Stromal cell of bone marrow (primary cell): Measurements from ENCODE around the gene SENP7.
A peak's percentile ranks its signal among the peaks of the same experiment; 100 is the strongest.
"Not testable (repeated sequence)": the region's sequence is repeated elsewhere in the genome, so short reads cannot be mapped to it uniquely, and the experiment has no call there.

Experiments used
- DNase-seq: peaks from one replicate; pipeline ENCODE4 v3.0.0-alpha.2; 2012; ENCODE audit warnings: low read depth

Gene SENP7

DNA sequence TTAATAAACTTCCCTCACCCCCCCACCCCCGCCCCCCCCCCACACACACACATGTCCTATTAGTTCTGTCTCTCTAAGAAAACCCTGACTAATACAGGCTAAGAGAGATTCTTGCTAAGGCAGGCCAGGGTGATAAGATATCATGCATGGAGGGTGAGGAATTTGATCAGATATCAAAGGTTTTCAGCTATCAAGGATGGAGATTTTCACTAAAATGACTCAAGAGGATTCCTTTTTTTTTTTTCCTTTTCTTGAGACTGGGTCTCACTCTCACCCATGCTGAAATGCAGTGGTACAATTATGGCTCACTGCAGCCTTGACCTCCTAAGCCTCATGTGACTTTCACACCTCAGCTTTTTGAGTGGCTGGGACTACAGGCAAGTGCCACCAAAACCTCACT lies 14.9 kb upstream of the SENP7 start:
- no peak for DNase-seq

DNA sequence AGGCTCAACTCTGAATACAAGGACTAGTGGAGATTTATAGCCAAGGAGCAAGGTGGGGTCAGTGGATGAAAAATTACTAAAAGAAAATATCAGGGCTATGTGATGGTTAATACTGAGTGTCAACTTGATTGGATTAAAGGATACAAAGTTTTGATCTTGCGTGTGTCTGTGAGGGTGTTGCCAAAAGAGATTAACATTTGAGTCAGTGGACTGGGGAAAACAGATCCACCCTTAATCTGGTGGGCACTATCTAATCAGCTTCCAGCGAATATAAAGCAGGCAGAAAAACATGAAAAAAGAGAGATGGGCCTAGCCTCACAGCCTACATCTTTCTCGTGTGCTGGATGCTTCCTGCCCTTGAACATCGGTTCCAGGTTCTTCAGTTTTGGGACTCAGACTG lies 14.4 kb upstream of the SENP7 start:
- DNase-seq, result no peak

DNA sequence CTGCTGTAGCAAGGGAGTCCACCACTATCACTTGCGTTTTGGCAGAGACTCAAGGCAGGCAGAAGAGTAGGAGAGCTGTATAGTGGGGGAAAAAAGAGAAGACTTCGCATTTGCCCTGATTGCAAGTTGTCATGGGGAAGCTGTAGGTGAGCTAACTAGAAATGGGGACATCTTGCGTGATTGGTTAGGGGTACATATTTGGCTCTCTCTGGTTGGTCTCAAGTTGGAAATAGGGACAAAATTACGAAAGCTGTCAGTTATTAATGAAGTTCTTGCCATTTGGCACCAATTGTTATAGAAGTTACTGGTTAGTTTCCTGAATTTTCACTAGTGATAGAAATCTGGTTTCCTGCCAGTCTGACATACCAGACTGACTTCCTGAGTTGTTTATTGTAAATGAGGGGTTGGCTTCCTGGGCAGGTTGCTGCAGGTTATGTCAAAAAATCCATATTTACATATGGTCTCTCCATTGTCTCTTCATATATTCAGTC lies 8.2 kb upstream of the SENP7 start:
- no peak for DNase-seq

DNA sequence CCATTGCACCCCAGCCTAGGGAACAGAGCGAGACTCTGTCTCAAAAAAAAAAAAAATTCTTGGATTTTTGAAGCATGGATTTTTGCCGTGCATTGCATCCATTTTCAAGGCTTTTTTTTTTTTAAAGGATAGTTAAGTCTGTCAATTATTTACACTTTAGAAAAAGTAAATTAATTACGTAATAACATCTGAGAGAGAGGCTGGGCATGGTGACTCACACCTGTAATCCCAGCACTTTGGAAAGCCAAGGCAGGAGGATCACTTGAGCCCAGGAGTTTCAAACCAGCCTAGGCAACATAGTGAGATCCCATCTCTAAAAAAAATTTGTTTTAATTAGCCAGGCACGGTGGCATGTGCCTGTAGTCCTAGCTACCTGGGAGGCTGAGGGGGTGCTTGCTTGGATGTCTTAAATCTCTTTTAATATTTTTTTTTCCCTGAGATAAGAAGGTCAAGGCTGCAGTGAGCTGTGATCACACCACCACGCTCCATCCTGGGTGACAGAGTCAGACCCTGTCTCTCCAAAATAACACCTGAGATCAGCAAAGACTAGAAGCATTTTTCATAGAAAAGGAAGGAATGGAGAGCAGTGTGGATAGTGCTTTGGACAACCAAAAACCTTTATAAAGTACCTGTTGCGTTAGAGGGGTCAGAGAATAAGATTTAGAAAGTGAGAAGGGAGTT lies 6.8 kb upstream of the SENP7 start:
- no peak for DNase-seq

DNA sequence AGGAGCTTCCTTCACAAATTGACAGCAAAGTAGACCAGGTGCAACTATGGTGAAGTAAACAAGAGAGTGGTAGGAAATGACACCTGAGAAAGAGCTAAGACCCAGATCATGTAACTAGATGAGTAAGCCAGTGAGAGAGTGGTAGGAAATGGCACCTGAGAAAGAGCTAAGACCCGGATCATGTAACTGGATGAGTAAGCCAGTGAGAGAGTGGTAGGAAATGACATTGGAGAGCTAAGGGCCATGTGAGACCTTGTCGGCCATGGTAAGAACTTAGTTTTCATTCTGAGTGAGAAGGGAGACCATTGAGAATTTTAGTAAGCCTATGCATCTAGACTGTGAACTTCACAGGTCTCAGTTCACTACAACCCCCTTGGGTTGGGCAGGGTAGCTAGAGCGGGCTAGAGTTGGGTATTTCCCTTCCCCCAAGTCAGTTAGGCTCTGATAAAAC lies 5.4 kb upstream of the SENP7 start:
- DNase-seq, result no peak

DNA sequence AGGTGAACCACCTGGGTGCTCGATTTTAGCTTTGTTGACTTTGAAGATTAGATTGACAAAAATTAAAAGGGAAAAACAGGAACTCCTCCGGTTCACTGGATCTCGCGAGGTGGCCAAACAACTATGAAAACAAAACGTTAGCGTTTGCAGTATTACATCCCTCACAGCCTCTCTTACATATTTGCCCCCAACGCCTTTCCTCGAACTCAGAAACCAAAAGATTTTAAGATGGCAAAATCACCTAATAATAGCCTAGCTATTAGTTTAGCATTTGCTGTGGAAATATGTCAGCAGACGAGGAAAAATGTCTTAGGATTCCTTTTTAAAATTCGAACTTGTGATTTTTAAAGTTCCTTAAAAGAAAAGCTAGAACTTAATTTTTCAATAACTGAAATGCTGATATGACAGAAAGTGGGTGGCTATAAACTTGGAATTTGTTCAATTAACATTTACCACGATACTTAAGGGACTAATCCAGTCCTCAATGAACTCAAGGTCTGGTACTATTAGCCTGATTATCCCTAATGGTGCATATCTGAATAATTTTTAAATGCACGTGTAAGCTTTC lies 491 bp upstream of the SENP7 start:
- no peak for DNase-seq

DNA sequence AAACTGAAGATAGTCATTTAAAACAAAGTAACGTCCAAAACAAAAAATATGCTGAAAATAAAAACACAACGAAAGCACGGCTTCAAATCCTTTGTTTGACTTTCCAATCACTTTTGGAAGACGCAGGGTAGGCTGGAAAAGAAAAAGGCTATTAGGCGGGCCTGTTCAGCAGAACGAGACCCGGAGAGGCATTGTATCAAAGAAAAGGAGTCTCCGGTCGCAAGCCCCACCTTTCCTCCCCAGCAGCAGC lies 691 bp downstream of the SENP7 start:
- no peak for DNase-seq

DNA sequence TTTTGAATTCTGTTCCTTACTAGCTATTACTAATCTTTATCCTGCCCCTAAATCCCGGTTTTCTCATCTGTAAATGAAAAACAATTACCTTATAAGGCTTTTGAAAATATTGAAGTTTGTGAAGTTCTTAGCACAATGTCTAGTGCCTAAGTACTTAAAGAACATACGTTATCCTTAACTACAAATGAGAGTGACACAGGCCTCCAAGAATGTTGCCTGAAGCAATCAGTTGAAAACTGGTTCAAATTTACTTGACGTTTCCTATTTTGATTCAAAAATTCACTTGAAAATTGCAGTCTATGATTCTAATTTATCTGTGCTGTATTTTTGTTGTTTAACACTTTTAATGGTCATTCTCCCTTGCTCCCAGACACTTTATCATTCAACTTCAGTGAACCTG lies 3.2 kb downstream of the SENP7 start:
- DNase-seq, result no peak

DNA sequence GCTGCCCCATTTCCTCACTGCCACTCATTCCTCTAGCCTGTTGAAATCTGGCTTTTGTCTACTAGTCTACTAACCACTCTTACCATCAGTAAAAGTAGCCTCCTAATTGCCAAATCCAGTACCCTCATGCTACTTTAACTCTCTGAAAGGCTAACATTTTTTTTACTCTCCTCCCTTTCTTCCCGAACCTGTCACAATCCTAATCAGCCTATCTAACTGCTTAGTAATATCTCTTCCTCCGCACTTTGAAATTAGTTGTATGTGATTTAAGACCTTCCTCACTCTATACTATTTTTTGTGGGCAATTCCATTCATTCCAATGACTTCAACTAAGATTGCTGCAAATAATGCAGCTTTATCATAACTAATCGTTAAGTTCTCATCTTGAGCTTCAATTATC lies 3.7 kb downstream of the SENP7 start:
- DNase-seq, result no peak

DNA sequence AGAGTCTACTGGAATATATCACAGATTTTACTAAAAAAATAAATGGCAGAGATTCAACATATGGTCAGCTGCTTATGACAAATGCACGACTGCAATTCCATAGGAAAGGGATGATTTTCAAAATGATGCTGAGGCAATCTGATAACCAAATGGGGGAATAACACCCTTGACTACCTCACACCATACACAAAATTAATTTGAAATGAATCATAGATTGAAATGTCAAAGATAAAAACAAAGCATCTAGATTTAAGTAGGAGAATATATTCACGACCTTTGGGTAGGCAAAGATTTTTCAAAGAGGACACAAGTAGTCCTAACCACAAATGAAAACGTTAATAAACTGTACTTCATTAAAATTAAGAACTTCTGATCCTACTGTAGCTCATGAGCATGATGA lies 11.2 kb downstream of the SENP7 start:
- no peak for DNase-seq

DNA sequence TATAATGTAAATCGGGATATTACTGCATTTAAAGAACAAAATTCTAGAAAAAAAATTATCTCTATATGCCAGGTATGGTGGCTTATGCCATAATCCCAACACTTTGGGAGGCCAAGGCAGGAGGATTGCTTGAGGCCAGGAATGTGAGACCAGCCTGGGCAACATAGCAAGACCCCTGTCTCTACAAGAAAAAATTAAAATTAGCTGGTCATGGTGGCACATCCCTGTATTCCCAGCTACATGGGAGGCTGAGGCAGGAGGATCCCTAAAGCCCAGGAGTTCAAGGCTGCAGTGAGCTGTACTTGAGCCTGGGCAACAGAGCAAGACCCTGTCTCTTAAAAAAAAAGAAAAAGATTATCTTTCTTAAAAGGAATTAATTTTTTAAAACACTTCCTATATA lies 12.8 kb downstream of the SENP7 start:
- no peak for DNase-seq

DNA sequence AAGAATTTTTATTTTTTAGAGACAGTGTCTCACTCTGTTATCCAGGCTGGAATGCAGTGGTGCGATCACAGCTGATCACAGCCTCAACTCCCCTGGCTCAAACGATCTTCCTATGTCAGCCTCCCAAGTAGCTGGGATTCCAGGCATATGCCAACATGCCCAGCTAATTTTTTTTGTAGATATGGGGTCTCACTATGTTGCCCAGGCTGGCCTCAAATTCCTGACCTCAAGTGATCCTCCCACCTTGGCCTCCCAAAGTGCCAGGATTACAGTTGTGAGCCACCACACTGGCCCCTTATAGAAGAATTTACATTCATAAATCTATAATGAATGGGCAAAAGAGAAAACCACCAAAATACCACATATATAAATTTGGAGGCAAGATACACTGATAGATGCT lies 15.2 kb downstream of the SENP7 start:
- no peak for DNase-seq

DNA sequence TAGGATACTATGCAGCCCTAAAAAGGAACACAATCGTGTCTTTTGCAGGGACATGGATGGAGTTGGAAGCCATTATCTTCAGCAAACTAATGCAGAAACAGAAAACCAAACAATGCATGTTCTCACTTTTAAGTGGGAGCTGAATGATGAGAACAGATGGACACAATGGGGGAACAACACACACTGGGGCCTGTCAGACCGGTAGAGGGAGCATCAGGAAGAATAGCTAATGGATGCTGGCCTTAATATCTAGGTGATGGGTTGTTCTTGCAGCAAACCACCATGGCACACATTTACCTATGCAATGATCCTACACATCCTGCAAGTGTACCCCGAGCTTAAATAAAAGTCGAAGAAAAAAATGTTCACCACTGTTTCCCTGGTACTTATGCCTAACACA lies 17.5 kb downstream of the SENP7 start:
- no peak for DNase-seq

DNA sequence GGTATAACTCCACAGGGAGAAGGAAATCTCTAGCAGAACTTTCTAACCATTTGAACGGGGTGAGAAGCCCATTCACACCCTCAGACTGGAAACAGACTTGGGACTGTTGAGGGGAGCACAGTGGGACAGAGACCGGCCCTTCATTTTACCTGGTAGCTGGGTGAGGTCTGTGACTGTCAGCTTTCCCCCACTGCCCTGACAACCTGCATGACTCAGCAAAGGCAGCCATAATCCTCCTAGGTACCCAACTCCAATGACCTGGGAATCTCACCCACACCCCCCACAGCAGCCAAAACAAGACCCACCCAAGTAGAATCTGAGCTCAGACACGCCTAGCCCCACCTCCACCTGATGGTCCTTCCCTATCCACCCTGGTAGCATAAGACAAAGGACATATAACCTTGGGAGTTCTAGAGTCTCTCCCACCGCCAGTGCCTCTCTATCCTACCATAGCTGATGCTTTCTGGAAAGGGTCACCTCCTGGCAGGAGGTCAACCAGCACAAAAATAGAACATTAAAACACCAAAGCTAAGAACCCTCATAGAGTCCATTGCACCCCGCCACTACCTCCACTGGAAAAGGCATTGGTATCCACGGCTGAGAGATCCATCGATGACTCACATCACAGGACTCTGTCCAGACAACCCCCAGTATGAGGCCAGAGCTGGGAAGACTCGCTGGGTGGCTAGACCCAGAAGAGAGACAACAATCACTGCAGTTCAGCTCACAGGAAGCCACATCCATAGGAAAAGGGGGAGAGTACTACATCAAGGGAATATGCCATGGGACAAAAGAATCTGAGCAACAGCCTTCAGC lies 28.0 kb downstream of the SENP7 start:
- DNase-seq, result peak; percentile 1

DNA sequence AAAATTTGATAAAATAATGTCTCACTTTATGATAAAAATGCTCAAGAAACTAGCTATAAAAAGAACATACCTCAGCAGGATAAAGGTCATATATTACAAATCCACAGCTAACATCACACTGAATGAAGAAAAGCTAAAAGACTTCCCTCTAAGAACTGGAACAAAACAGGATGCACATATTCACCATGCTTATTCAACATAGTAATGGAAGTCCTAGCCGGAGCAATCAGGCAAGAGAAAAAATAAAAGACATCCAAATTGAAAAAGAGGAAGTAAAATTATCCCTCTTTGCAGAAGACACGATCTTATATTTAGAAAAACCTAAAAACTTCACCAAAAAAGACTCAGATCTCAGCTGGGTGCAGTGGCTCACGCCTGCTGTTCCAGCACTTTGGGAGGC lies 34.0 kb downstream of the SENP7 start:
- no peak for DNase-seq

DNA sequence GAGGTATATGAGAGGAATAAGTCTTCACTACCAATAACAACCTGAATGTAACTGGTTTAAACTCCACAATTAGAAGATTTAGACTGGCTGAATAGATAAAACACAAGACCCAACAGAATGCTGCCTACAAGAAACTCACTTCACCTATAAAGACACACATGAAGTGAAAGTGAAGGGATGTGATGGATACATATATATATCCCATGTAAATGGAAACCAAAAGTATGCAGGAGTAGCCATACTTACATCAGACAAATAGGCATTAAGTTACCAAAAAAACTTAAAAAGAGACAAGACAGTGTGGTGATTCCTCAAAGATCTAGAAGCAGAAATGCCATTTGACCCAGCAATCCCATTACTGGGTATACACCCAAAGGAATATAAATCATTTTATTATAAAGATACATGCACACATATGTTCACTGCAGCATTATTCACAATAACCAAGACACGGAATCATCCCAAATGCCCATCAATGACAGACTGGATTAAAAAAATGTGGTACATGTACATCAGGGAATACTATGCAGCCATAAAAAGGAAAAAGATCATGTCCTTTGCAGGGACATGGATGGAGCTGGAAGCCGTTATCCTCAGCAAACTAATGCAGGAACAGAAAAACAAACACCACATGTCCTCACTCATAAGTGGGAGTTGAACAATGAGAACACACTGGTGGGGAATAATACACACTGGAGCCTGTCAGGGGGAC lies 38.0 kb downstream of the SENP7 start:
- DNase-seq, result not testable (repeated sequence)

DNA sequence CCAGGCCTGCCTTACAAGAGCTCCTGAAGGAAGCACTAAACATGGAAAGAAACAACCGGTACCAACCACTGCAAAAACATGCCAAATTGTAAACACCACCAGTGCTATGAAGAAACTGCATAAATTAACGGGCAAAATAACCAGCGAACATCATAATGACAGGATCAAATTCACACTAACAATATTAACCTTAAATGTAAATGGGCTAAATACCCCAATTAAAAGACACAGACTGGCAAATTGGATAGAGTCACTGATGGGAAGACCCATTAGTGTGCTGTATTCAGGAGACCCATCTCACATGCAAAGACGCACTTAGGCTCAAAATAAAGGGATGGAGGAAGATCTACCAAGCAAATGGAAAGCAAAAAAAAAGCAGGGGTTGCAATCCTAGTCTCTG lies 44.3 kb downstream of the SENP7 start:
- DNase-seq, result not testable (repeated sequence)

DNA sequence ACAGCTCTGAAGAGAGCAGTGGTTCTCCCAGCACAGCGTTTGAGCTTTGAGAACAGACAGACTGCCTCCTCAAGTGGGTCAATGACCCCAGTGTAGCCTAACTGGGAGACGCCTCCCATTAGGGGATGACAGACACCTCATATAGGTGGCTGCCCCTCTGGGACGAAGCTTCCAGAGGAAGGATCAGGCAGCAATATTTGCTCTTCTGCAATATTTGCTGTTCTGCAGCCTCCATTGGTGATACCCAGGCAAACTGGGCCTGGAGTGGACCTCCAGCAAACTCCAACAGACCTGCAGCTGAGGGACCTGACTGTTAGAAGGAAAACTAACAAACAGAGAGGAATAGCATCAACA lies 45.7 kb downstream of the SENP7 start:
- not testable (repeated sequence) for DNase-seq

DNA sequence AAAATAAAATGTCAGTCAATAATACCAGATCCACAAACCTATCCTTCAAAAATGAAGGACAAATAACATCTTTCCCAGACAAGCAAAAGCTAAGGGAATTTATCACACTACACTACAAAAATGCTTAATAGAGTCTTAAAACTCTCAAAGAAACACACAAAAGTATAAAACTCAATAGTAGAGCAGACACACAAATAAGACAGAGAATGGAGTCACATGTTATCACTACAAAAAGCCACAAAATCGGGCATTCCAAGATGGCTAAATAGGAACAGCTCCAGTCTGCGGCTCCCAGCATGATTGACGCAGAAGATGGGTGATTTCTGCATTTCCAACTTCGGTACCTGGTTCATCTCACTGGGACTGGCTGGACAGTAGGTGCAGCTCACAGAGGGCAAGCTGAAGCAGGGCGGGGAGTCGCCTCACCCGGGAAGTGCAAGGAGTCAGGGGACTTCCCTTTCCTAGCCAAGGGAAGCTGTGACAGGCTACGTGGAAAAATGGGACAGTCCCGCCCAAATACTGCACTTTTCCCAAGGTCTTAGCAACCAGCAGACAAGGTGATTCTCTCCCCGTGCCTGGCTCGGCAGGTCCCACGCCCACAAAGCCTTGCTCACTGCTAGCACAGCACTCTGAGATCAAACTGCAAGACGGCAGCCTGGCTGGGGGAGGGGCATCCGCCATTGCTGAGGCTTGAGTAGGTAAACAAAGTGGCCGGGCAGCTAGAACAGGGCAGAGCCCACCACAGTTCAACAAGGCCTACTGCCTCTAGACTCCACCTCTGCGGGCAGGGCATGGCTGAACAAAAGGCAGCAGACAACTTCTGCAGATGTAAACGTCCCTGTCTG lies 46.3 kb downstream of the SENP7 start:
- no peak for DNase-seq

DNA sequence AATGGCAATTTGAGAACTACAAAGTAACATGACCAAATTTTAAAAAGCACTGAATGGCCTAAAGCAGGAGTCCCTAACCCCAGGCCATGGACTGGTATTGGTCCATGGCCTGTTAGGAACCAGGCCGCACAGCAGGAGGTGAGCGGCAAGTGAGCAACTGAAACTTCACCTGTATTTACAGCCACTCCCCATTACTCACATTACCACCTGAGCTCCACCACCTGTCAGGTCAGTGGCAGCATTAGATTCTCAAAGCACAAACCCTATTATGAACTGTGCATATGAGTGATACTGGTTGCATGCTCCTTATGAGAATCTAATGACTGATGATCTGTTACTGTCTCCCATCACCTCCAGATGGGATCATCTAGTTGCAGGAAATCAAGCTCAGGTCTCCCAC lies 48.8 kb downstream of the SENP7 start:
- no peak for DNase-seq

DNA sequence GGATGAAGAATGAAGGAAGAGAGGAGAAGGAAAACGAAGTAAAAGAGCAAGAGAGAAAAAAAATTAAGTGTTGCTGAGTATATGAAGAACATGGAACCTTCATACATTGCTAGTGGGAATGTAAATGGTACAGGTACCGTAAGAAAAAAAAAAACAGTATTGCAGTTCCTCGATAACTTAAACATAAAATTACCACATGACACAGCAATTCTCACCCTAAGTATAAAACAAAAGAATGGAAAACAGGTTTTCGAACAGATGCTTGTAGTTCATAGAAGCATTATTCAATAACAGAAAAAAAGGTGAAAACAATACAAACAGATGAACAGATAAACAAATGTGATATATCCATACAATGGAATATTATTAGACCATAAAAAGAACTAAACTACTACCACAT lies 51.6 kb downstream of the SENP7 start:
- no peak for DNase-seq

DNA sequence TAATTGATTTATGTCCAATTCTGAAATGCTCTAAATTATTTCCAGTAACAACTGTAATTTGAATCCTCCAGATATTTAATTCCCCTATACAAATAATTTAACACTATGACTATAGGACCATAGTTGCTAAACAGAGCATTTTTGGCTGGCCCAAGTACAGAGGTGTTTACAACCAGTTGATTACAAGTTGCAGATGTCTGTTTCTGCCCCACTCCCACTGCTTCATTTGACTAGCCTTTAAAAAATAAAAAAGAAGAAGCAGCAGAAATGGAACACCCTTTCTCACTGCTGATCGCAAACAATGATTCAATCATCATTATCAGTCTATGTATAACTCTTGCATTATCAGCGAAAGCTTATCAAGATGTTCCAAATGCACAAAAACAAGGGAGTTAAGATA lies 54.6 kb downstream of the SENP7 start:
- no peak for DNase-seq
